ENCODE data around the gene PPARG.

- TF ChIP-seq CTCF (IDR thresholded peaks at IDR 0.05; ENCODE audit: low read length): no peak
- TF ChIP-seq EZH2phosphoT487 (IDR thresholded peaks at IDR 0.05; ENCODE audit: low read length): no peak
These were observed 68.1 kb downstream of the PPARG start for GRCh38 chr3:12356996-12357395.

Data from MM.1S (cell line).